ENCODE measurements around the gene LRP2. TPM values are rescaled to one million over a fixed set of nuclear protein-coding genes. Genes with fewer than 3 reads are reported as not detected.
A peak's percentile ranks its signal among the peaks of the same experiment; 100 is the strongest.
"Not testable (repeated sequence)": the region's sequence is repeated elsewhere in the genome, so short reads cannot be mapped to it uniquely, and the experiment has no call there.

Gene LRP2
- total RNA-seq (2012; rRNA removed), result not detected in 2 replicates

DNA sequence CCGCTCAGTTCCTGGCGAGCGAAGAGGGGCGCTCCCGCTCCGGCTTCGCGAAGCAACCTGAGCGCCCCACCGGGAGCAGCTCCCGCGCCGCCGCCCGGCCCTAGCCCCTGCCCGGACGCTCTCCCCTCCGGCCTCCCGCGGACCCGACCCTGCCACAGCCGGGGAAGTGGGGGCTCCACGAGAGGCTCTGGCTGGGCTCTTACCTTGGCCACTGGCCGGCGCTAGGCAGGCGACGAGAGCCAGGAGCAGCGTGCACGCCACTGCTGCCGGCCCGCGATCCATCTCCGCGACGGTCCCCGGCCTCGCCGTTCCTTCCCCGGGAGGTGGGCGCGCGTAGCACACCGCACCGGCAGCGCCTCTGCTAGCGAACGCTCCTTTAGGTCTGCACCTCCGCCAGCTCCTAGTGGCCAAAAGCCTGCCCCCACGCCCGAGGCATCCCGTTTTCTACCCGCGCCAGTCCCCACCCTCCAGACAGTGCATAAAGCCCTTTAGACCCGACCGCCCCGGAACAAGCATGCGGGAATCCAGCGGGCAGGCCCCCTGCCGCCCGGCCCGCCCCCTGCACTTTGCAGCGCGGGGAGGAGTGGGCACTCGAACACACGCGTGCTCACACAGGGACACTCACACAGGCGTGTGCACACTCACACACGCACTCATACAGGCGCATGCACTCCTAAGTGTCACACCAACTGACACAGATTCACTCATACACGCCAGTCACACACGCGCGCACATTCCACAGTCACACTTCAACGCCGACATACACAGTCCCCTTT is at the start of gene LRP2:
TSS of gene LRP2 (minus strand) at position 417 of the 776 bp plus-strand sequence. CDS start at position 282, 135 bp downstream.
- Histone ChIP-seq H3K9ac (ENCODE audit: low read depth, low read length) (no peak within 1 kb of the TSS), H3K36me3 (ENCODE audit: insufficient read depth, low read length) (no peaks in the 10 kb centered on the region), H3K4me1 (ENCODE audit: control insufficient read depth, insufficient read depth, low read length) (peaks cover 33% of the 10 kb centered on the region), H3K4me3 (ENCODE audit: low read length) (peak within 1 kb of the TSS; percentile 71), H3K4me2 (ENCODE audit: low read length) (peak within 1 kb of the TSS; percentile 88), H3K9me3 (replicated peaks; ENCODE audit: low read length) (no peaks in the 10 kb centered on the region), H3K27me3 (ENCODE audit: control insufficient read depth, insufficient read depth, low read length) (peaks cover 73% of the 10 kb centered on the region)

DNA sequence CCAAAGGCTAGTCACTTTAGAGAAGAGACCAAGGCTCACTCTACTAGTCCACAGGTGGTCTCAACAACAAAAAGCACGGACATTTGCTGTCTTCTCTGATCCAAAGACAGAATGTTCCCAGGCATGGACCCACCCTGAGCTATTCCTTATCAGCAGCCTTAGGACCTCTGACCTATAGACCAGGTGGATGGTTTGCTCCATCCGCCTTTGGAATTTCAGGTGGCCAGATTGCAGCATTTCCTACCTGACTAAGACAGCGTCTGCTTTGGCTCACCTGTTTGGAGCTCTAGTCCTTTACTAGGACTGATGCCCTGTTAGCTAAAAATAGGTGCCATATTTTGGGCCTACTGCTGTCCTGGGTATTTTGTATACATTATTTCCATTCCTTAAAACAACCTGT is 44.6 kb upstream of the LRP2 start:
- Histone ChIP-seq H3K4me2 (ENCODE audit: low read length) (no peak overlapping the region), H3K9ac (ENCODE audit: low read depth, low read length) (no peak overlapping the region), H3K27me3 (ENCODE audit: control insufficient read depth, insufficient read depth, low read length) (peaks cover 10% of the 10 kb centered on the region), H3K4me1 (ENCODE audit: control insufficient read depth, insufficient read depth, low read length) (no peaks in the 10 kb centered on the region), H3K9me3 (replicated peaks; ENCODE audit: low read length) (no peaks in the 10 kb centered on the region), H3K36me3 (ENCODE audit: insufficient read depth, low read length) (no peaks in the 10 kb centered on the region), H3K4me3 (ENCODE audit: low read length) (no peak overlapping the region)

DNA sequence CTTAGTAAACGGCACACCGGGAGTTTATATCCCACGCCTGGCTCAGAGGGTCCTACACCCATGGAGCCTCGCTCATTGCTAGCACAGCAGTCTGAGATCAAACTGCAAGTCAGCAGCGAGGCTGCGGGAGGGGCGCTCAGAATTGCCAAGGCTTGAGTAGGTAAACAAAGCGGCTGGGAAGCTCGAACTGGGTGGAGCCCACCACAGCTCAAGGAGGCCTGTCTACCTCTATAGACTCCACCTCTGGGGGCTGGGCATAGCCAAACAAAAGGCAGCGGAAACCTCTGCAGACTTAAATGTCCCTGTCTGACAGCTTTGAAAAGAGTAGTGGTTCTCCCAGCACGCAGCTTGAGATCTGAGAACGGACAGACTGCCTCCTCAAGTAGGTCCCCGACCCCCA is 37.2 kb upstream of the LRP2 start:
- not testable (repeated sequence) for H3K9me3 ChIP-seq (replicated peaks; ENCODE audit: low read length); H3K36me3 ChIP-seq (ENCODE audit: insufficient read depth, low read length); H3K4me3 ChIP-seq (ENCODE audit: low read length); H3K4me1 ChIP-seq (ENCODE audit: control insufficient read depth, insufficient read depth, low read length); H3K4me2 ChIP-seq (ENCODE audit: low read length); H3K9ac ChIP-seq (ENCODE audit: low read depth, low read length)
- peaks cover 15% of the 10 kb centered on the region for H3K27me3 ChIP-seq (ENCODE audit: control insufficient read depth, insufficient read depth, low read length)

DNA sequence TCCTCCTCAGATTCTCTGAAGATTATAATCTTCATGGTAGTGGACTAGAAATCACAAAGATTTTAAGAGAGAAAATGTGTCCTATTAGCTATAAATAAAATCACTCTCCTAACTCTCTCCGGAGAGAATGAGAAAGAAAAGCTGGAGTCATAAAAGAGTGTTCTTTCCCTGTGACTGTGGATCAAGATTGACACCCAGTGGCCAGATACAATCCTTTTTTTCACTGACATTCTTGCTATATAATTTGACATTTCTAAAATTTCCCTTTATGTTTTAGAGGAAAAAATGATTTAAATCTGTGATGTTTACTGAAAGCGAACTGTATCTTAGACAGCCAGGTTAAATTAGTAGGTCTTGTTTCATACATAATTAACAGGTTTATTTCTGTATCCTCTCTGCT is 35.4 kb upstream of the LRP2 start:
- Histone ChIP-seq H3K9ac (ENCODE audit: low read depth, low read length) (no peak overlapping the region), H3K36me3 (ENCODE audit: insufficient read depth, low read length) (no peaks in the 10 kb centered on the region), H3K9me3 (replicated peaks; ENCODE audit: low read length) (no peaks in the 10 kb centered on the region), H3K4me2 (ENCODE audit: low read length) (no peak overlapping the region), H3K4me3 (ENCODE audit: low read length) (no peak overlapping the region), H3K4me1 (ENCODE audit: control insufficient read depth, insufficient read depth, low read length) (no peaks in the 10 kb centered on the region), H3K27me3 (ENCODE audit: control insufficient read depth, insufficient read depth, low read length) (peaks cover 23% of the 10 kb centered on the region)

DNA sequence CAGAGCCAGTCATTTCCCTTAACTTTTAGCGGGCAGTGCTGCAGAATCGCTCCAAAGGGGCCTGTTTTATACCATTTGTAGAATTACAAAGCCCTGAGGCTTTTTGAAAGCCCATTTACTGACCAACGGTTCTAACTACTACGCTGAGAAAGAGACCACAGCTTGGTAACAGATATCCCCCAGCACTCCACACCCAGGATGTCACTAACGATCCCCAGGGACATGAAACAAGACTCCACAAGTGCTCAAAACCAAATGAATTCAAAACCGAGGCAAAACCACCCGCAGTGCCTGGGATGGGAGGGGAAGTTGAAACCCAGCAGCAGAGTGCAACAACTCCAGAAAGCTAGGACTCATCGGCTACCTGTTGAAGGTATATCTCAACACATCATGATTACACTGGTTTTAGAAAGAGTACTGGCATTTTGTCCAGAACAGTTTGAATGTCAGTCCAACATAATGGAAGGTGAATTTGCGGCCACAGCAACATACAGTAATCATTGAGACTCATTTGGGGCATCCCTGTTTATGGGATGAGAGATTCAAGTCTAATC is 33.6 kb upstream of the LRP2 start:
- Histone ChIP-seq H3K36me3 (ENCODE audit: insufficient read depth, low read length) (no peaks in the 10 kb centered on the region), H3K27me3 (ENCODE audit: control insufficient read depth, insufficient read depth, low read length) (peaks cover 24% of the 10 kb centered on the region), H3K4me2 (ENCODE audit: low read length) (no peak overlapping the region), H3K4me1 (ENCODE audit: control insufficient read depth, insufficient read depth, low read length) (no peaks in the 10 kb centered on the region), H3K9ac (ENCODE audit: low read depth, low read length) (no peak overlapping the region), H3K4me3 (ENCODE audit: low read length) (no peak overlapping the region), H3K9me3 (replicated peaks; ENCODE audit: low read length) (no peaks in the 10 kb centered on the region)

DNA sequence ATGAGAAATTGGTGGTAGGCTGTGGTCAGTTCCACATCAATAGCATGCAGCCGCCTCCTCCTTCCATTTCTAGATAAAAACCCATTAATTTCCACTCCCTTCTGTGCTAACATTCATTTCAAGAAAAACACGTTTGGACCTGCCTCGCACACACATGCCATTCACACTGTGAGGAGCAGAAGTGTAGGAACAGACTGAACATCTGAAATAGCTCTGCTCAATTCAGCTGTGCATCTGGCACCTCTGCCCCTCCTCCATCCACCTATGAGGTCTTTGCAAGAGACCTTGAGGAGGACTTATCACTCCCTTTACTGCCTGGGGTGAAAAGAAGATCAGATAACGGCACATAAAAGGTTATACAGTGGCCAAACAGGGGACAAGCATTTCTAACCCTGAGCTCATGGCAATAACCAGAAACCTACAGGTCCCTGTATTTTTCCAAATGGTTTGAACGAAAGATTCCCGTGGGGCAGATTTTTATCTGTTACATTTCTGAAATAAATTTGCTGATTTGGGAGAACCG is 30.8 kb upstream of the LRP2 start:
- H3K36me3 ChIP-seq (ENCODE audit: insufficient read depth, low read length), result no peaks in the 10 kb centered on the region
- no peaks in the 10 kb centered on the region for H3K4me1 ChIP-seq (ENCODE audit: control insufficient read depth, insufficient read depth, low read length)
- no peak overlapping the region for H3K4me3 ChIP-seq (ENCODE audit: low read length)
- no peak overlapping the region for H3K4me2 ChIP-seq (ENCODE audit: low read length)
- peaks cover 33% of the 10 kb centered on the region for H3K27me3 ChIP-seq (ENCODE audit: control insufficient read depth, insufficient read depth, low read length)
- no peak overlapping the region for H3K9ac ChIP-seq (ENCODE audit: low read depth, low read length)
- H3K9me3 ChIP-seq (replicated peaks; ENCODE audit: low read length), result no peaks in the 10 kb centered on the region

DNA sequence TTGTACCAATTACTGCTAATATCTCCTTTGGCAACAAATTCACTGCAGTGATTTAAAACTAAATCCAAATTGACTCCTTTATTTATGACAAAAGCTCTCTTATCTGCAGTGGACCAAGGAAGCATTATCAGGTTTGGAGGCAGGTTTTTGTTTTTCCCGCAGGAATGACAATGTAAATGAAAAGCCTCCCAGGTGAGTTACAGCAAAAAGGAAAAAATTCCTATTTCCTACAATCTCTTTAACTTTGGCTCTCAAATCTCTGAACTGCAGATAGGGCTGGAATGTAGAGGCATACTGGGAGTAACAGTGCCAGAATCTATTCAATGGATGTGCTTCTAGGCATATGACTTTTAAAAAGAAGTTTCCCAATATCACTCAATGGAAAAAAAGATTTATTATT is 28.9 kb upstream of the LRP2 start:
- Histone ChIP-seq H3K9me3 (replicated peaks; ENCODE audit: low read length) (no peaks in the 10 kb centered on the region), H3K4me1 (ENCODE audit: control insufficient read depth, insufficient read depth, low read length) (no peaks in the 10 kb centered on the region), H3K4me3 (ENCODE audit: low read length) (no peak overlapping the region), H3K27me3 (ENCODE audit: control insufficient read depth, insufficient read depth, low read length) (peaks cover 35% of the 10 kb centered on the region), H3K36me3 (ENCODE audit: insufficient read depth, low read length) (no peaks in the 10 kb centered on the region), H3K4me2 (ENCODE audit: low read length) (no peak overlapping the region), H3K9ac (ENCODE audit: low read depth, low read length) (no peak overlapping the region)

DNA sequence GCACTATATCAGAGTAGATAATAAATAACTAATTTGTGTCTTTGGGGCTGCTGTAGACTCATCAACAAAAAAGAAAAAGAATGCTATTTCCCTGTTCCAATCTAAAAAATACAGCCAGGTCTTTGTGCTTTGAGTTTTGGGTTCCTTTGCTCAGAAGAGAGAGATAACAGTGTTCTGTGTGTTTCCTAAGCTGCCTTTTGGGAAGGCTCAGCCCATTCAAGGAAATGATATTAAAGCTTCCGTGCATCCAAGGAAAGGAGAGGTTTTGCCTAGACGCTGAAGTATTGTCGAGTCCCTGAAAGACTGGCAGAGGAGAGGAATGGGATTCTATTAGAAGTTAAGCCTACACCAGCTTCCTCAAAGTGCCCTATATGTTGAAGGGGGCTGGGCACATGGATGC is 25.8 kb upstream of the LRP2 start:
- Histone ChIP-seq H3K4me1 (ENCODE audit: control insufficient read depth, insufficient read depth, low read length) (no peaks in the 10 kb centered on the region), H3K4me2 (ENCODE audit: low read length) (no peak overlapping the region), H3K36me3 (ENCODE audit: insufficient read depth, low read length) (no peaks in the 10 kb centered on the region), H3K9me3 (replicated peaks; ENCODE audit: low read length) (no peaks in the 10 kb centered on the region), H3K9ac (ENCODE audit: low read depth, low read length) (no peak overlapping the region), H3K4me3 (ENCODE audit: low read length) (no peak overlapping the region), H3K27me3 (ENCODE audit: control insufficient read depth, insufficient read depth, low read length) (peaks cover 21% of the 10 kb centered on the region)

DNA sequence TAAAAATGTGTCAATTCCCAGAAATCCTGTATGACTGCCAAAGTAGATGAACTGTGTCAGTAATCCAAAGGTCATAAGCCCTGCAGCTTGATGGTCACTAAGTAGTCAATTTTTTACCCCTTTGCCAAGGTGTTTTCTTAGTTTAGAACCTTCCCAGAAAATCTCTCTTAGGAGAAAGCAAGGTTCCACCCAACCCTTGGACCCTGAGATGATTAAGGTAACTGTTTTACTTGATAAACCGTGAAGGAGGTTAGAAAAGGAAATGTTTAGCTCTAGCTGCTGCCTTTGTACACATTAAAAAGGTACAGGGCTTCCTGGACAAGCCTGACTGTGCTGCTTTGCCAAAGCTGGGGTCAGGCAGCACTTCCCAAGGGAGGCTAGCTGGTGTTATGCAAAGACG is 24.4 kb upstream of the LRP2 start:
- Histone ChIP-seq H3K4me3 (ENCODE audit: low read length) (no peak overlapping the region), H3K9ac (ENCODE audit: low read depth, low read length) (no peak overlapping the region), H3K4me2 (ENCODE audit: low read length) (no peak overlapping the region), H3K9me3 (replicated peaks; ENCODE audit: low read length) (no peaks in the 10 kb centered on the region), H3K4me1 (ENCODE audit: control insufficient read depth, insufficient read depth, low read length) (no peaks in the 10 kb centered on the region), H3K36me3 (ENCODE audit: insufficient read depth, low read length) (no peaks in the 10 kb centered on the region), H3K27me3 (ENCODE audit: control insufficient read depth, insufficient read depth, low read length) (peaks cover 15% of the 10 kb centered on the region)

DNA sequence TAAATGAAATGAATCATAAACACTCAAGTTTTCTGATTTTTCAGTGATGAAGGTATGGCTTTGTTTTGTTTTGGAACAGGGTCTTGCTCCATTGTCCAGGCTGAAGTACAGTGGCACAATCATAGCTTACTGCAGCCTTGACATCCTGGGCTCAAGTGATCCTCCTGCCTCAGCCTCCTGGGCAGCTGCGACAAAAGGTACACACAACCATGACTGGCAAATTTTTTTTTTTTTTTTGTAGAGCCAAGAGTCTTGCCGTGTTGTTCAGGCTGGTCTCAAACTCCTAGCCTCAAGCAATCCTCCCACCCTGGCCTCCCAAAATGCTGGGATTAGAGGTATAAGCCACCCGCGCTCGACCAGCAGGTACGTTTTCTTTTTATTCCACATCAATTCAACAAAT is 22.5 kb upstream of the LRP2 start:
- H3K4me2 ChIP-seq (ENCODE audit: low read length), result no peak overlapping the region
- no peak overlapping the region for H3K9ac ChIP-seq (ENCODE audit: low read depth, low read length)
- H3K4me3 ChIP-seq (ENCODE audit: low read length), result no peak overlapping the region
- H3K36me3 ChIP-seq (ENCODE audit: insufficient read depth, low read length), result no peaks in the 10 kb centered on the region
- H3K27me3 ChIP-seq (ENCODE audit: control insufficient read depth, insufficient read depth, low read length), result peaks cover 19% of the 10 kb centered on the region
- no peaks in the 10 kb centered on the region for H3K9me3 ChIP-seq (replicated peaks; ENCODE audit: low read length)
- no peaks in the 10 kb centered on the region for H3K4me1 ChIP-seq (ENCODE audit: control insufficient read depth, insufficient read depth, low read length)

DNA sequence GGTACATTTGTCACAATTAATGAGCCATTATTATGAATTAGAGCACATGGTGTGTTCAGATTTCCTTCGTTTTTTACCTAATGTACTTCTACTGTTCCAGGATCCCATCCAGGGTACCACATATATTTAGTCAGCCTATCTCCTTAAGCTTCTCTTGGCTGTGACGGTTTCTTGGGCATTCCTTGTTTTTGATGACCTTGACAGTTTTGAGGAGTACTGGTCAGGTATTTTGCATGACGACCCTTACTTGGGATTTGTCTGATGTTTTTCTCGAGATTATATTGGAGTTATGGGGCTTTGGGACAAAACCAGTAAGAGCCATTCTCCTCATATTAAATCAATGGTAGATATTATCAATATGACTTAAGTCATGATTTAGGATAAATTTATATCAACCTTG is 10.2 kb upstream of the LRP2 start:
- Histone ChIP-seq H3K9me3 (replicated peaks; ENCODE audit: low read length) (no peaks in the 10 kb centered on the region), H3K9ac (ENCODE audit: low read depth, low read length) (no peak overlapping the region), H3K27me3 (ENCODE audit: control insufficient read depth, insufficient read depth, low read length) (peaks cover 44% of the 10 kb centered on the region), H3K4me2 (ENCODE audit: low read length) (no peak overlapping the region), H3K4me3 (ENCODE audit: low read length) (no peak overlapping the region), H3K4me1 (ENCODE audit: control insufficient read depth, insufficient read depth, low read length) (no peaks in the 10 kb centered on the region), H3K36me3 (ENCODE audit: insufficient read depth, low read length) (no peaks in the 10 kb centered on the region)

DNA sequence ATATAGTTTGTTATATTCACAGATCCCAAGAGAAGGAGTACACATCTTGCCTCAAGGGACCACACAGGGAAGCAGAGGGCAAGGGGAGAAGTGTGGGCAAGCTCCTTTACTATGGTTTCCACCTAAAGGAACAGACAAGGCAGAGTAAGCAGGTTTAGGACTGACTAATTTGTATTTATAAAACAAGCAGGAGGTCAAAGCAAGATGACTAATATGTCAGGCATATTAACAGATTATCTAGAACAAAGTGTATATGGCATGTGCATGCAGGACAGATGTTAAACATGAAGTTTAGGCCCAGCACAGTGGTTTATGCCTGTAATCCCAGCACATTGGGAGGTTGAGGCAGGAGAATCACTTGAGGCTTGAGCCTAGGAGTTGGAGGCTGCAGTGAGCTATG is 3.7 kb upstream of the LRP2 start:
- Histone ChIP-seq H3K36me3 (ENCODE audit: insufficient read depth, low read length) (no peaks in the 10 kb centered on the region), H3K4me2 (ENCODE audit: low read length) (no peak overlapping the region), H3K27me3 (ENCODE audit: control insufficient read depth, insufficient read depth, low read length) (peaks cover 59% of the 10 kb centered on the region), H3K9ac (ENCODE audit: low read depth, low read length) (no peak overlapping the region), H3K4me3 (ENCODE audit: low read length) (no peak overlapping the region), H3K9me3 (replicated peaks; ENCODE audit: low read length) (no peaks in the 10 kb centered on the region), H3K4me1 (ENCODE audit: control insufficient read depth, insufficient read depth, low read length) (peaks cover 33% of the 10 kb centered on the region)

All from skeletal muscle satellite cell (primary cell).